NCI-H1417 (cell line): ENCODE measurements around the gene KIF5A.
"Not testable (repeated sequence)": the region's sequence is repeated elsewhere in the genome, so short reads cannot be mapped to it uniquely, and the experiment has no call there.

Experiments
- DNase-seq, 3 experiments: peaks; one replicate each; lab custom pipeline; 2025; lab: John Stamatoyannopoulos, UW

Gene KIF5A

GRCh38 chr12:57554897-57555296 lies 5.1 kb downstream of the KIF5A start:
- peak in 1 of 3 experiments; percentile 35 for DNase-seq

- no peak for DNase-seq
Measured at GRCh38 chr12:57558864-57559263, 9.0 kb downstream of the KIF5A start.

GRCh38 chr12:57560516-57560915 lies 10.7 kb downstream of the KIF5A start:
- DNase-seq: no peak

- not testable (repeated sequence) for DNase-seq
Measured at GRCh38 chr12:57561117-57561516, 11.3 kb downstream of the KIF5A start.

GRCh38 chr12:57563358-57563757 lies 13.5 kb downstream of the KIF5A start:
- no peak for DNase-seq

GRCh38 chr12:57564178-57564740 lies 14.4 kb downstream of the KIF5A start:
- no peak for DNase-seq

- DNase-seq: no peak
Measured at GRCh38 chr12:57568838-57569237, 19.0 kb downstream of the KIF5A start.

- no peak for DNase-seq
Measured at GRCh38 chr12:57569858-57570257, 20.0 kb downstream of the KIF5A start.

GRCh38 chr12:57570438-57570837 lies 20.6 kb downstream of the KIF5A start:
- DNase-seq: not testable (repeated sequence)

GRCh38 chr12:57571926-57572762 lies 22.3 kb downstream of the KIF5A start:
- DNase-seq: no peak

- DNase-seq: no peak
Measured at GRCh38 chr12:57574795-57575194, 25.0 kb downstream of the KIF5A start.

- DNase-seq: no peak
Measured at GRCh38 chr12:57575771-57576612, 26.1 kb downstream of the KIF5A start.

GRCh38 chr12:57576613-57577160 lies 26.8 kb downstream of the KIF5A start:
- no peak for DNase-seq

GRCh38 chr12:57577981-57578758 lies 28.3 kb downstream of the KIF5A start:
- DNase-seq: no peak

GRCh38 chr12:57579011-57579410 lies 29.2 kb downstream of the KIF5A start:
- no peak for DNase-seq

GRCh38 chr12:57579677-57580465 lies 30.0 kb downstream of the KIF5A start:
- no peak for DNase-seq

- DNase-seq: no peak
Measured at GRCh38 chr12:57580466-57580795, 30.6 kb downstream of the KIF5A start.

GRCh38 chr12:57581802-57582201 lies 32.0 kb downstream of the KIF5A start:
- DNase-seq: no peak

GRCh38 chr12:57582440-57582839 lies 32.6 kb downstream of the KIF5A start:
- no peak for DNase-seq

- DNase-seq: peak; percentile 64 to 91 (median 75)
Measured at GRCh38 chr12:57583008-57583831, 33.4 kb downstream of the KIF5A start.
